Measurements from ENCODE around the gene FBXW11. TPM values are rescaled to one million over a fixed set of nuclear protein-coding genes. Genes with fewer than 3 reads are reported as not detected.

FBXW11 gene
- total and polyA plus RNA-seq, 10 of the 15 experiments (the other 5 are each of a cell fraction or from before 2014, with no cell fraction given): 4.3 to 61.5 (median 40.0) TPM

GRCh38 chr5:172008689-172009141, 2.3 kb upstream of the FBXW11 start:
- Histone ChIP-seq H3K27ac (ENCODE audit: control insufficient read depth, insufficient read depth) (no peak overlapping the region), H3K4me1 (ENCODE audit: control insufficient read depth, insufficient read depth, low read length) (peaks cover 10% of the 10 kb centered on the region), H4K20me1 (ENCODE audit: control insufficient read depth, insufficient read depth) (no peaks in the 10 kb centered on the region), H2AFZ (ENCODE audit: control insufficient read depth, low read depth, low read length) (no peak overlapping the region), H3K9ac (ENCODE audit: control insufficient read depth, insufficient read depth, low read length) (no peak overlapping the region), H3K79me2 (ENCODE audit: control insufficient read depth, insufficient read depth, low read length) (peaks cover 35% of the 10 kb centered on the region), H3K4me2 (ENCODE audit: control insufficient read depth, insufficient read depth) (no peak overlapping the region), H3K4me3 (no peak overlapping the region), H3K36me3 (ENCODE audit: control insufficient read depth in 2 of 2, insufficient read depth in 2 of 2, low read length in 1 of 2) (no peaks in the 10 kb centered on the region), H3K9me3 (replicated peaks; ENCODE audit: control insufficient read depth, insufficient read depth, low read length) (no peaks in the 10 kb centered on the region), H3K27me3 (replicated peaks in 1 of 2; ENCODE audit: control insufficient read depth in 2 of 2, insufficient read depth in 2 of 2, low read length in 1 of 2) (no peaks in the 10 kb centered on the region)
- in situ Hi-C loops (cut with MboI): loop anchor here (5.0 kb wide), 1 partner anchor 179 kb away; the partner anchor contains the start of gene STK10
- TF ChIP-seq RUNX3 (IDR thresholded peaks at IDR 0.05; ENCODE audit: low read length): no peak
- TF ChIP-seq LARP7 (IDR thresholded peaks at IDR 0.05): no peak
- no peak for TF ChIP-seq STAT1 (conservative IDR thresholded peaks at IDR 0.05)
- TF ChIP-seq ZBTB11 (CRISPR knock-in tag; IDR thresholded peaks at IDR 0.05): no peak
- TF ChIP-seq PKNOX1 (IDR thresholded peaks at IDR 0.05): no peak
- TF ChIP-seq CEBPB (IDR thresholded peaks at IDR 0.05; ENCODE audit: borderline replicate concordance in 1 of 2, low read depth in 2 of 2, low read length in 2 of 2): no peak
- no peak for TF ChIP-seq SMC3 (IDR thresholded peaks at IDR 0.05; ENCODE audit: borderline replicate concordance, low read length)
- no peak for TF ChIP-seq SREBF2 (IDR thresholded peaks at IDR 0.05; ENCODE audit: low read length)
- no peak for TF ChIP-seq CREM (IDR thresholded peaks at IDR 0.05; ENCODE audit: low read depth)
- no peak for TF ChIP-seq GATAD2B (conservative IDR thresholded peaks at IDR 0.05; ENCODE audit: low read depth)
- TF ChIP-seq NR2C2 (IDR thresholded peaks at IDR 0.05; ENCODE audit: borderline replicate concordance, control insufficient read depth, insufficient read length, low read depth): no peak
- no peak for TF ChIP-seq IRF4 (IDR thresholded peaks at IDR 0.05; ENCODE audit: low read depth, low read length)
- ChIA-PET RAD21 (ENCODE audit: unreplicated experiment) (interaction anchor here (6.4 kb wide), 1 partner anchor 97 kb away, joined by 97 read pairs; no protein-coding TSS in a partner anchor), CTCF (interaction anchor here (0.9 to 9.6 kb wide), 6 partner anchors 28 to 180 kb away, joined by 3 to 179 read pairs (median 6); partner anchors contain the start of gene STK10), SMC1A (ENCODE audit: uncharacterized antibody, unreplicated experiment) (interaction anchor here (1.3 to 8.8 kb wide), 3 partner anchors 27 to 100 kb away, joined by 3 to 167 read pairs (median 3); no protein-coding TSS in a partner anchor), POLR2A (interaction anchor here (3.1 kb wide), 1 partner anchor 97 kb away, joined by 30 read pairs; no protein-coding TSS in a partner anchor)
- DNase-seq (ENCODE audit: low read depth, low spot score) (no peak), FAIRE-seq (no peak), ATAC-seq (no peak)
- intact Hi-C loops (cut with micrococcal nuclease; ENCODE audit: unreplicated experiment): loop anchor here (10.0 kb wide), 1 partner anchor 594 kb away; the partner anchor contains the start of gene FGF18
- BruUV-seq (replicated peaks): no TSS peak
- 67% methylated on average over 6 of the region's 6 CpGs for WGBS (ENCODE audit: insufficient coverage, insufficient replicate concordance, low lambda C conversion rate, missing lambda C conversion rate)
